ENCODE data around the gene HIRIP3.
A peak's percentile ranks its signal among the peaks of the same experiment; 100 is the strongest.
"Not testable (repeated sequence)": the region's sequence is repeated elsewhere in the genome, so short reads cannot be mapped to it uniquely, and the experiment has no call there.

Gene HIRIP3

DNA sequence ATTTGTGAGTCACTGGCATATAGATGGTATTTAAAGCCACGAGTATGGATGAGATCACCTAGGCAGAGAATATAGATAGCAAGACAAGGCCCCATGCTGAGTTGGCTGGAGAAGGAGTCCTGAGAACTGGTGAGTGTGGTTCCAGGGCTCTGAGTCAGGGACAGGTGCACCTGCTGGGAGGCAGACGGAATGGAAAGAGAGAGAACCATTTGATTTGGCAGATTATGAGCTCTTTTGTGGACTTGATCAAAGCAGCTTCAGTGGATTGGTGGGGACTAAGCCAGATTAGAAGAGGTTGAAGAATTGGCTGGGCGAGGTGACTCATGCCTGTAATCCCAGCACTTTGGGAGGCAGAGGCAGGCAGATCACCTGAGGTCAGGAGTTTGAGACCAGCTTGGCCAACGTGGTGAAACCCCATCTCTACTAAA is 23.3 kb upstream of the HIRIP3 start:
- no peak for FAIRE-seq
- no peak for TF ChIP-seq POU2F2 (IDR thresholded peaks at IDR 0.05; ENCODE audit: low read depth, low read length)
- TF ChIP-seq TAF1 (IDR thresholded peaks at IDR 0.05; ENCODE audit: low read depth, low read length), result no peak
- TF ChIP-seq POLR2AphosphoS5 (IDR thresholded peaks at IDR 0.05; ENCODE audit: low read depth, low read length), result no peak
- no peak for TF ChIP-seq SPI1 (IDR thresholded peaks at IDR 0.05; ENCODE audit: low read depth, low read length)
- no peak for TF ChIP-seq PAX5 (IDR thresholded peaks at IDR 0.05; ENCODE audit: insufficient read depth, low read length, severe bottlenecking)
- TF ChIP-seq POLR2A (IDR thresholded peaks at IDR 0.05; ENCODE audit: low read depth, low read length), result no peak
- DNase-seq (ENCODE audit: insufficient read length, low spot score), result no peak

- FAIRE-seq; DNase-seq (ENCODE audit: insufficient read length, low spot score): not testable (repeated sequence)
Measured at GRCh38 chr16:30017937-30018336, 22.5 kb upstream of the HIRIP3 start.

GRCh38 chr16:30017277-30017656 is 21.9 kb upstream of the HIRIP3 start:
- TF ChIP-seq SPI1 (IDR thresholded peaks at IDR 0.05; ENCODE audit: low read depth, low read length), result no peak
- no peak for DNase-seq (ENCODE audit: insufficient read length, low spot score)
- FAIRE-seq, result no peak

GRCh38 chr16:30016555-30017276 is 21.3 kb upstream of the HIRIP3 start:
- no peak for DNase-seq (ENCODE audit: insufficient read length, low spot score)
- FAIRE-seq, result no peak
- no peak for TF ChIP-seq PAX5 (IDR thresholded peaks at IDR 0.05; ENCODE audit: insufficient read depth, low read length, severe bottlenecking)
- TF ChIP-seq POU2F2 (IDR thresholded peaks at IDR 0.05; ENCODE audit: low read depth, low read length), result no peak
- TF ChIP-seq SPI1 (IDR thresholded peaks at IDR 0.05; ENCODE audit: low read depth, low read length), result no peak
- no peak for TF ChIP-seq POLR2AphosphoS5 (IDR thresholded peaks at IDR 0.05; ENCODE audit: low read depth, low read length)
- no peak for TF ChIP-seq POLR2A (IDR thresholded peaks at IDR 0.05; ENCODE audit: low read depth, low read length)
- no peak for TF ChIP-seq TAF1 (IDR thresholded peaks at IDR 0.05; ENCODE audit: low read depth, low read length)

DNA sequence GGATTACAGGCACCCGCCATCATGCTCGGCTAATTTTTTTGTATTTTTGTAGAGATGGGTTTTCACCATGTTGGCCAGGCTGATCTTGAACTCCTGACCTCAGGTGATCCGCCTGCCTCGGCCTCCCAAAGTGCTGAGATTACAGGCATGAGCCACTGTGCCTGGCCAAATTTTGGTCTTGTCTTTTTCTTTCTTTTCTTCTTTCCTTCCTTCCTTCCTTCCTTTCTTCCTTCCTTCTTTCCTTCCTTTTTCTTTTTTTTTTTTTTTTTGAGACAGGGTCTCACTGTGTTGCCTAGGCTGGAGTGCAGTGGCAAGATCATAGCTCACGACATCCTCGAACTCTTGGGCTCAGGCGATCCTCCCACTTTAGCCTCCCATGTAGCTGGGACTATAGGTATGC is 20.0 kb upstream of the HIRIP3 start:
- FAIRE-seq; DNase-seq (ENCODE audit: insufficient read length, low spot score): not testable (repeated sequence)

DNA sequence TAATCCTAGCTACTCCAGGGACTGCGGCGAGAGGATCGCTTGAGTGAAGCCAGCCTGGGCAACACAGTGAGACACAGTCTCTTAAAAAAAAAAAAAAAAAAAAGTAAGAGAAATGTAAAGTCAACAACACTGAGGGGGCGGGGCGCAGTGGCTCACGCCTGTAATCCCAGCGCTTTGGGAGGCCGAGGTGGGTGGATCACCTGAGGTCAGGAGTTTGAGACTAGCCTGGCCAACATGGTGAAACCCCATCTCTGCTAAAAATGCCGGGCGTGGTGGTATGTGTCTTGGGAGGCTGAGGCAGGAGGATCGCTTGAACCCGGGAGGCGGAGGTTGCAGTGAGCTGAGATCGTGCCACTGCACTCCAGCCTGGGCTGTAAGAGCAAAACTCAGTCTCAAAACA is 17.2 kb upstream of the HIRIP3 start:
- FAIRE-seq; DNase-seq (ENCODE audit: insufficient read length, low spot score): not testable (repeated sequence)

DNA sequence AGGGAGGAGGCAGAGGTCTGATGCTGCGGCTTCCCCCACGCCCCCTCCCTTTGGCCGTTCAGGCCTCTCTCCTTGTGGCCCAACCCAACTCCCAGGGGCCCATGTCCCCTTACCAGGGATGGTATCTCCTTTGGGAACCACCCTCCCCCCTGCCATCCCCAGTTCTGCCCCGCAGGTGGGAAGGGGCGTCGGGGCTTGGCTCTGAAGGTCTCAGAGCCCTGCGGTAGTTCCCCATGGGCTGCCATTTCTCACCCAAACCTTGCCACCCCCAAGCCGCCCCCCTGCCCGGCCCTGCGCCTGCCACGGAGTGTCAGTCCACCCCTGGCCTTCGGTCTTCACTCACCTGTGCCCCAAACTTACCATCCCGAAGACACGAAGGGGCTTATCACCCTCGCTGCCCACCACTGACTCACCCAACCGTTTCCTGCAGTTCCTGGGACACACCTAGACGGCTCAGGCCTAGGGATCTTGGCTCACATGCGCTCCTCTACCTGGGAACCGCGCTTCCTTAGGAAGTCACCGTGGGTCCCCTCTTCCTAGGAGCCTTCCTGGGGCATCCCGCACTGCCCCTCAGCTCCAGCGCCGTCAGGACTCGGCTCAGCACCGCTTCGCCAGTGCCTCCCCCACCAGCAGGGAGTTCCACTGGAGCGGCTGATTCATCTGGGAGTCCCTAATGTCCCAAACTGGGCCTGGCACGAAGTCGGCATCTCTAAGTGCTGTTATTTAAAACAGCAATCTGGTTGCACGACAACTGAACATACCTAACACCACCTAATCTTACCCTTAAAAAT is 16.5 kb upstream of the HIRIP3 start:
- TF ChIP-seq POLR2A (IDR thresholded peaks at IDR 0.05; ENCODE audit: low read depth, low read length) (no peak), TAF1 (IDR thresholded peaks at IDR 0.05; ENCODE audit: low read depth, low read length) (no peak), POU2F2 (IDR thresholded peaks at IDR 0.05; ENCODE audit: low read depth, low read length) (no peak), SPI1 (IDR thresholded peaks at IDR 0.05; ENCODE audit: low read depth, low read length) (no peak), POLR2AphosphoS5 (IDR thresholded peaks at IDR 0.05; ENCODE audit: low read depth, low read length) (no peak), PAX5 (IDR thresholded peaks at IDR 0.05; ENCODE audit: insufficient read depth, low read length, severe bottlenecking) (no peak)
- DNase-seq (ENCODE audit: insufficient read length, low spot score) (no peak), FAIRE-seq (no peak)

DNA sequence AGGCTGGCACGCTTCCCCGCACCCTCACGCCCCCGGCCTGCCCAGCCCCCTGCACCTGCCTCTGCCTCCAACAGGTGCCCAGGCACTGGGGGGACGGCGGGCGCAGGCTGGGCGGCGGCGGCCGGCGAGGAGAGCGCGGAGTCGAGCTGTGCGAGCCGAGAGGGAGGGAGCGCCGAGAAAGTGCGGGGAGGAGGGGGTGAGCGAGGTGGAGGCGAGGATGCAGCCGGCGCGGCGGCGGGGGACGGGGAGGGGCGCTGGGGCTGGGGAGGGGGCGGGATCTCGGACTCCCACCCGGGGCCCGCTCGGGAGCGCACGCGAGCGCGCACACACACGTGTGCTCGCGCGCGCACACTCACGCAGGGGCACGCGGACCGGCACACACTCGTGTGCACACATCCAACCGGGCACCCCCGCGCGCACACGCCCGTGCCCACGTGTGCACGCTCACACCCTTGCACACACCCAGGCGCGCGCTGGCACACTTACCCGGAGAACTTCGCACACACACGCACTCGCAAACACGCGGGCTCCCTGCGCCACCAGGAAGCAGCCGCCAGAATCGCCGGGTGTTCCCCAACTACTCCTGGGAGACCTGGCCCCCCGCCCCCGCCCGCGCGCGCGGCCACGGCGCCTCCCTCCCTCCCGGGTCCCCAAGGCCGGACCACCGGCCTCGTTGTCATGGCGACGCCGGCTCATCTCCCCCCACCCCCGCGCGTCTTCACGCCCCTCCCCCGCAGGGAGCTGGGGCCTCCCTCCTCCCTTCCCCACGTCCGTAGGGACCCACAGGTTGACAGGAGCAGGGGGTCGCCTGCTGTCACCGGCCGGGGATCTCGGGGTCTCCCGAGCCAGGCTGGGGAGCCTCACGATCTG is 15.7 kb upstream of the HIRIP3 start, which contains the start of gene DOC2A:
DOC2A (minus strand) TSS at position 184 of the 870 bp plus-strand sequence. CDS start 805 bp downstream, outside the sequence.
- peak; percentile 69 for FAIRE-seq
- peak; percentile 61 for DNase-seq (ENCODE audit: insufficient read length, low spot score)
- TF ChIP-seq PAX5 (IDR thresholded peaks at IDR 0.05; ENCODE audit: insufficient read depth, low read length, severe bottlenecking) (no peak), SPI1 (IDR thresholded peaks at IDR 0.05; ENCODE audit: low read depth, low read length) (no peak), POLR2A (IDR thresholded peaks at IDR 0.05; ENCODE audit: low read depth, low read length) (no peak), POLR2AphosphoS5 (IDR thresholded peaks at IDR 0.05; ENCODE audit: low read depth, low read length) (no peak), POU2F2 (IDR thresholded peaks at IDR 0.05; ENCODE audit: low read depth, low read length) (no peak), TAF1 (IDR thresholded peaks at IDR 0.05; ENCODE audit: low read depth, low read length) (no peak)

- TF ChIP-seq TAF1 (IDR thresholded peaks at IDR 0.05; ENCODE audit: low read depth, low read length), result no peak
- DNase-seq (ENCODE audit: insufficient read length, low spot score) (no peak), FAIRE-seq (no peak)
Measured at GRCh38 chr16:30009990-30010843, 14.8 kb upstream of the HIRIP3 start.
